DND-41 (cell line): ENCODE measurements around the gene CDH23.

Source experiments
- EZH2 ChIP-seq: IDR thresholded peaks from 3 replicates; pipeline ENCODE4 v1.6.1; 2012; ENCODE audit warnings: borderline replicate concordance, low read depth, mild to moderate bottlenecking, moderate library complexity, low read length, inconsistent platforms; ENCODE audit not compliant: severe bottlenecking
- TF ChIP-seq, protein P1 (sequence below): IDR thresholded peaks from 2 replicates; pipeline ENCODE4 v1.5.1; 2012; ENCODE audit warnings: borderline replicate concordance, low read length, moderate library complexity, mild to moderate bottlenecking; ENCODE audit not compliant: poor library complexity, severe bottlenecking; ENCODE audit errors: extremely low read depth

DNA sequence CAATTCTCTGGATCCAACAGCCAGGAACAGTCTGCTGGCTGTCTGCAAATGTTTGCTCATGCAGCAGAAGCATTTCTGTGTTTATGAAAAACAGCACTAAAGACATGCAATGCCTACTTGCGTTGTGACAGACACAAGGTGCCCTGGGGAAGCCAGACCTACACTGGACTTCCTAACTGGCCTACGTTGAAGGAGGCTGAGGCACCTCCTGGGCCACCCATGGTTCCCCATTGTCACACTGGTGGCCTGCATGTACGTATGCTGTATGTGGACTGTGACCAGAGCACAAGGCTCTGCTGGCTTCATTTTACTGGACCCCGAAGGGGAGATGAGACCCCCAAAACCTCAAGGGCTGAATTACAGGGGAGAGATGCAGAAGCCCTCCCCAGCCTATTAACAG, 426.6 kb downstream of the CDH23 start:
- TF ChIP-seq, protein P1, sequence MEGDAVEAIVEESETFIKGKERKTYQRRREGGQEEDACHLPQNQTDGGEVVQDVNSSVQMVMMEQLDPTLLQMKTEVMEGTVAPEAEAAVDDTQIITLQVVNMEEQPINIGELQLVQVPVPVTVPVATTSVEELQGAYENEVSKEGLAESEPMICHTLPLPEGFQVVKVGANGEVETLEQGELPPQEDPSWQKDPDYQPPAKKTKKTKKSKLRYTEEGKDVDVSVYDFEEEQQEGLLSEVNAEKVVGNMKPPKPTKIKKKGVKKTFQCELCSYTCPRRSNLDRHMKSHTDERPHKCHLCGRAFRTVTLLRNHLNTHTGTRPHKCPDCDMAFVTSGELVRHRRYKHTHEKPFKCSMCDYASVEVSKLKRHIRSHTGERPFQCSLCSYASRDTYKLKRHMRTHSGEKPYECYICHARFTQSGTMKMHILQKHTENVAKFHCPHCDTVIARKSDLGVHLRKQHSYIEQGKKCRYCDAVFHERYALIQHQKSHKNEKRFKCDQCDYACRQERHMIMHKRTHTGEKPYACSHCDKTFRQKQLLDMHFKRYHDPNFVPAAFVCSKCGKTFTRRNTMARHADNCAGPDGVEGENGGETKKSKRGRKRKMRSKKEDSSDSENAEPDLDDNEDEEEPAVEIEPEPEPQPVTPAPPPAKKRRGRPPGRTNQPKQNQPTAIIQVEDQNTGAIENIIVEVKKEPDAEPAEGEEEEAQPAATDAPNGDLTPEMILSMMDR, result no peak
- TF ChIP-seq EZH2, result no peak
